Memory B cell (primary cell): ENCODE data around the gene GATA6.
"Not testable (repeated sequence)": the region's sequence is repeated elsewhere in the genome, so short reads cannot be mapped to it uniquely, and the experiment has no call there.

ENCODE experiments used
- ATAC-seq: fragments of 150-1000 bp; cut with Tn5 transposase; 2 replicates; pipeline ENCODE4 v1.10.0; 2021; ENCODE audit warnings: low read depth, mild to moderate bottlenecking, moderate library complexity
- DNase-seq, 2 donors: peaks; one replicate each; pipeline ENCODE4 v3.0.0; 2022; ENCODE audit warnings: low spot score in 2 of 2
- H3K27ac Mint-ChIP-seq: one replicate; pipeline ENCODE4 v1.8.0; 2022; ENCODE audit warnings: mild to moderate bottlenecking, moderate library complexity, mixed read lengths
- H3K27me3 Mint-ChIP-seq: one replicate; pipeline ENCODE4 v1.8.0; 2022; ENCODE audit warnings: mixed read lengths
- H3K36me3 Mint-ChIP-seq: one replicate; pipeline ENCODE4 v1.8.0; 2022; ENCODE audit warnings: mild to moderate bottlenecking, mixed read lengths
- H3K4me1 Mint-ChIP-seq: one replicate; pipeline ENCODE4 v1.8.0; 2022; ENCODE audit warnings: mixed read lengths
- H3K4me3 Mint-ChIP-seq: one replicate; pipeline ENCODE4 v1.8.0; 2022; ENCODE audit warnings: mild to moderate bottlenecking, moderate library complexity, mixed read lengths
- H3K9me3 Mint-ChIP-seq: one replicate; pipeline ENCODE4 v1.8.0; 2022; ENCODE audit warnings: mixed read lengths

The GATA6 gene

GRCh38 chr18:22218835-22219234 is 49.4 kb downstream of the GATA6 start:
- no peaks in the 10 kb centered on the region for H3K4me1 Mint-ChIP-seq
- H3K9me3 Mint-ChIP-seq: peaks cover 4% of the 10 kb centered on the region
- ATAC-seq: no peak
- H3K4me3 Mint-ChIP-seq: no peak overlapping the region
- no peaks in the 10 kb centered on the region for H3K36me3 Mint-ChIP-seq
- DNase-seq: no peak
- no peak overlapping the region for H3K27ac Mint-ChIP-seq
- H3K27me3 Mint-ChIP-seq: no peaks in the 10 kb centered on the region

GRCh38 chr18:22219568-22220355 is 50.4 kb downstream of the GATA6 start:
- DNase-seq: no peak
- Mint-ChIP-seq H3K4me3 (no peak overlapping the region), H3K36me3 (no peaks in the 10 kb centered on the region), H3K4me1 (no peaks in the 10 kb centered on the region), H3K27me3 (no peaks in the 10 kb centered on the region), H3K27ac (no peak overlapping the region), H3K9me3 (peaks cover 4% of the 10 kb centered on the region)
- ATAC-seq: no peak

- not testable (repeated sequence) for H3K27ac Mint-ChIP-seq
Measured at GRCh38 chr18:22220585-22220984, 51.2 kb downstream of the GATA6 start.

GRCh38 chr18:22221350-22221749 is 52.0 kb downstream of the GATA6 start:
- H3K4me3 Mint-ChIP-seq: no peak overlapping the region
- H3K27me3 Mint-ChIP-seq: no peaks in the 10 kb centered on the region
- H3K27ac Mint-ChIP-seq: no peak overlapping the region
- no peak for DNase-seq
- no peaks in the 10 kb centered on the region for H3K4me1 Mint-ChIP-seq
- no peaks in the 10 kb centered on the region for H3K36me3 Mint-ChIP-seq
- H3K9me3 Mint-ChIP-seq: peaks cover 4% of the 10 kb centered on the region
- no peak for ATAC-seq

More at GRCh38 chr18:22220585-22220984, 51.2 kb downstream of the GATA6 start:
- not testable (repeated sequence) for ATAC-seq, H3K4me1 Mint-ChIP-seq, H3K9me3 Mint-ChIP-seq, H3K4me3 Mint-ChIP-seq, H3K36me3 Mint-ChIP-seq, H3K27me3 Mint-ChIP-seq, DNase-seq

GRCh38 chr18:22223254-22223964 is 54.0 kb downstream of the GATA6 start:
- DNase-seq (no peak), ATAC-seq (no peak)
- Mint-ChIP-seq H3K4me1 (no peaks in the 10 kb centered on the region), H3K9me3 (peaks cover 5% of the 10 kb centered on the region), H3K27me3 (no peaks in the 10 kb centered on the region), H3K36me3 (no peaks in the 10 kb centered on the region), H3K27ac (no peak overlapping the region), H3K4me3 (no peak overlapping the region)

- Mint-ChIP-seq H3K4me3 (no peak overlapping the region), H3K36me3 (no peaks in the 10 kb centered on the region), H3K9me3 (peaks cover 5% of the 10 kb centered on the region), H3K27ac (no peak overlapping the region), H3K4me1 (no peaks in the 10 kb centered on the region), H3K27me3 (no peaks in the 10 kb centered on the region)
- no peak for ATAC-seq
- DNase-seq: no peak
Measured at GRCh38 chr18:22223965-22224322, 54.6 kb downstream of the GATA6 start.

GRCh38 chr18:22224339-22224738 is 55.0 kb downstream of the GATA6 start:
- Mint-ChIP-seq H3K36me3 (no peaks in the 10 kb centered on the region), H3K27ac (no peak overlapping the region), H3K4me3 (no peak overlapping the region), H3K27me3 (peaks cover 2% of the 10 kb centered on the region), H3K9me3 (peaks cover 5% of the 10 kb centered on the region), H3K4me1 (no peaks in the 10 kb centered on the region)
- DNase-seq (no peak), ATAC-seq (no peak)

- Mint-ChIP-seq H3K36me3 (no peaks in the 10 kb centered on the region), H3K4me1 (no peaks in the 10 kb centered on the region), H3K27me3 (peaks cover 3% of the 10 kb centered on the region), H3K9me3 (peaks cover 4% of the 10 kb centered on the region), H3K27ac (no peak overlapping the region), H3K4me3 (no peak overlapping the region)
- no peak for ATAC-seq
- no peak for DNase-seq
Measured at GRCh38 chr18:22226801-22227200, 57.4 kb downstream of the GATA6 start.

GRCh38 chr18:22228976-22229375 is 59.6 kb downstream of the GATA6 start:
- no peak overlapping the region for H3K4me3 Mint-ChIP-seq
- no peak for DNase-seq
- H3K36me3 Mint-ChIP-seq: no peaks in the 10 kb centered on the region
- H3K27ac Mint-ChIP-seq: no peak overlapping the region
- H3K27me3 Mint-ChIP-seq: peaks cover 3% of the 10 kb centered on the region
- H3K4me1 Mint-ChIP-seq: no peaks in the 10 kb centered on the region
- H3K9me3 Mint-ChIP-seq: peaks cover 3% of the 10 kb centered on the region
- no peak for ATAC-seq

- Mint-ChIP-seq H3K27me3 (peaks cover 3% of the 10 kb centered on the region), H3K27ac (no peak overlapping the region), H3K36me3 (no peaks in the 10 kb centered on the region), H3K9me3 (peaks cover 3% of the 10 kb centered on the region), H3K4me1 (no peaks in the 10 kb centered on the region), H3K4me3 (no peak overlapping the region)
- no peak for DNase-seq
- ATAC-seq: no peak
Measured at GRCh38 chr18:22229456-22230124, 60.2 kb downstream of the GATA6 start.

GRCh38 chr18:22230471-22230945 is 61.1 kb downstream of the GATA6 start:
- Mint-ChIP-seq H3K36me3 (no peaks in the 10 kb centered on the region), H3K4me1 (no peaks in the 10 kb centered on the region), H3K9me3 (peaks cover 3% of the 10 kb centered on the region), H3K27me3 (peaks cover 3% of the 10 kb centered on the region), H3K27ac (no peak overlapping the region), H3K4me3 (no peak overlapping the region)
- no peak for DNase-seq
- no peak for ATAC-seq

- H3K4me3 Mint-ChIP-seq: no peak overlapping the region
- DNase-seq: no peak
- no peak for ATAC-seq
- H3K9me3 Mint-ChIP-seq: peaks cover 4% of the 10 kb centered on the region
- H3K36me3 Mint-ChIP-seq: no peaks in the 10 kb centered on the region
- H3K27me3 Mint-ChIP-seq: peaks cover 5% of the 10 kb centered on the region
- no peak overlapping the region for H3K27ac Mint-ChIP-seq
- no peaks in the 10 kb centered on the region for H3K4me1 Mint-ChIP-seq
Measured at GRCh38 chr18:22233266-22233665, 63.9 kb downstream of the GATA6 start.

GRCh38 chr18:22238036-22238435 is 68.6 kb downstream of the GATA6 start:
- no peak for DNase-seq
- Mint-ChIP-seq H3K4me3 (no peak overlapping the region), H3K27ac (no peak overlapping the region), H3K27me3 (peaks cover 2% of the 10 kb centered on the region), H3K9me3 (peaks cover 5% of the 10 kb centered on the region), H3K36me3 (no peaks in the 10 kb centered on the region), H3K4me1 (no peaks in the 10 kb centered on the region)
- ATAC-seq: no peak

- H3K27me3 Mint-ChIP-seq: peaks cover 2% of the 10 kb centered on the region
- DNase-seq: no peak
- peaks cover 5% of the 10 kb centered on the region for H3K9me3 Mint-ChIP-seq
- ATAC-seq: no peak
- H3K36me3 Mint-ChIP-seq: no peaks in the 10 kb centered on the region
- H3K4me3 Mint-ChIP-seq: no peak overlapping the region
- H3K4me1 Mint-ChIP-seq: no peaks in the 10 kb centered on the region
- H3K27ac Mint-ChIP-seq: no peak overlapping the region
Measured at GRCh38 chr18:22238681-22239080, 69.3 kb downstream of the GATA6 start.
